Inferior parietal cortex (tissue), 1 donor: ENCODE data around the gene BICRAL.
"Not testable (repeated sequence)": the region's sequence is repeated elsewhere in the genome, so short reads cannot be mapped to it uniquely, and the experiment has no call there.

ENCODE experiments used
- DNase-seq: peaks from one replicate; pipeline ENCODE4 v3.0.0-alpha.2; 2016; ENCODE audit errors: extremely low spot score

The BICRAL gene

GRCh38 chr6:42834056-42834455 lies 52.2 kb downstream of the BICRAL start:
- DNase-seq = no peak

GRCh38 chr6:42841844-42842584 lies 60.2 kb downstream of the BICRAL start:
- no peak for DNase-seq

- DNase-seq = no peak
These were observed 63.5 kb downstream of the BICRAL start for GRCh38 chr6:42845327-42845694.

GRCh38 chr6:42846505-42846904 lies 64.7 kb downstream of the BICRAL start:
- DNase-seq = no peak

GRCh38 chr6:42848700-42849099 lies 66.8 kb downstream of the BICRAL start:
- DNase-seq = no peak

GRCh38 chr6:42851599-42851998 lies 69.7 kb downstream of the BICRAL start:
- no peak for DNase-seq

GRCh38 chr6:42860036-42860435 lies 78.2 kb downstream of the BICRAL start:
- DNase-seq = no peak

GRCh38 chr6:42860481-42860880 lies 78.6 kb downstream of the BICRAL start:
- DNase-seq = no peak

GRCh38 chr6:42864602-42865001 lies 82.8 kb downstream of the BICRAL start:
- no peak for DNase-seq

- no peak for DNase-seq
These were observed 88.5 kb downstream of the BICRAL start for GRCh38 chr6:42870145-42870936.

- no peak for DNase-seq
These were observed 89.9 kb downstream of the BICRAL start for GRCh38 chr6:42871711-42872110.

- no peak for DNase-seq
These were observed 91.5 kb downstream of the BICRAL start for GRCh38 chr6:42873313-42873712.

GRCh38 chr6:42877695-42878094 lies 95.8 kb downstream of the BICRAL start:
- DNase-seq = no peak

GRCh38 chr6:42879372-42880239 lies 97.8 kb downstream of the BICRAL start, which contains the start of gene RPL7L1:
TSS of gene RPL7L1 (plus strand) at chr6:42879616. CDS start at chr6:42879911, 295 bp downstream.
- peak; percentile 97 for DNase-seq

GRCh38 chr6:42880240-42880817 lies 98.5 kb downstream of the BICRAL start:
- DNase-seq = not testable (repeated sequence)

- not testable (repeated sequence) for DNase-seq
These were observed 99.0 kb downstream of the BICRAL start for GRCh38 chr6:42880871-42881270.

- DNase-seq = no peak
These were observed 103.8 kb downstream of the BICRAL start for GRCh38 chr6:42885702-42886101.

GRCh38 chr6:42888201-42888600 lies 106.3 kb downstream of the BICRAL start:
- DNase-seq = not testable (repeated sequence)

- no peak for DNase-seq
These were observed 108.0 kb downstream of the BICRAL start for GRCh38 chr6:42889815-42890214.

- peak; percentile 92 for DNase-seq
These were observed 108.7 kb downstream of the BICRAL start for GRCh38 chr6:42890311-42891198.
